Stimulated activated CD4-positive, alpha-beta T cell treated with anti-CD3 and anti-CD28 coated beads, Interleukin-15, amount 100 ng/mL, for 48 hours (primary cell): ENCODE data around the gene OSBPL2.

Source experiments
- DNase-seq, 2 donors: peaks; one replicate each; pipeline ENCODE4 v3.0.0-alpha.2; 2020; ENCODE audit warnings: low read depth in 2 of 2

The OSBPL2 gene

DNA sequence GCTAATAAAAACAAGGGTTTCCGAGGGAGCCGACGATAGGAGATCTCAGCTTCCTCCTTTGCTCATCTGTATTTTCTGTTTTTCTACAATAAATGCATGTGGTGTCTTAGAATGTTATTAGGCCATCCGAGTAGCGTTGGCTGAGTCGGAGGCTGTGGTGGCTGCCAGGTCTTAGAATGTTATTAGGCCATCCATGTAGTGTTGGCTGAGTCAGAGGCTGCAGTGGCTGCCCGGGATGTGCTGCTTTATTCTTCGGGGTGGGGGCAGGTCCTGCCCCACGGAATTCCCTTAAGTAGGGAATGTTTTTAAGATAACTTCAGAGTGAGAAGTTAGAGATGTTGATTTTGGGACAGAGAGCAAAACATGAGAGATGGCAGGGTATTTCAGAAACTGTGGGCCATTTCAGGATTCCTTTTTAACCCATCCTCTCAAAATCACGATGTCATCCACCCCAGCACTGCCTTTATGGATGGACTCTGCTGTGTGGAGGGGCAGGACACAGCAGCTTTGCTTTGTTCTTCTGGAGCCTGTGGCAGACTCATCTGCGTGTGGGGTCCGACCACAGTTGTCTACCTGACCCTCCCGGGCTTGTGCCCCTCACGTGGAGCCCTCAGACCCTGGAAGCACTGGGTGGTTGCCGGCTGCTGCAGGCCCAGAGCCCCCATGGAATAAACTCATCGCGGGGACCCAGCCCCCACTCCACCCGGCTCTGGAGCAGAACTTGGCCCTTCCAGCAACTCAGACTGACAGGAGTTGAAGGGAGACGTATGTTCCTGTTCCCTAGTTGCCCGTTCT is 20.4 kb downstream of the OSBPL2 start:
- no peak for DNase-seq

GRCh38 chr20:62259294-62259565 is 20.9 kb downstream of the OSBPL2 start:
- DNase-seq, result no peak

GRCh38 chr20:62262064-62262463 is 23.7 kb downstream of the OSBPL2 start:
- no peak for DNase-seq

GRCh38 chr20:62263396-62263795 is 25.1 kb downstream of the OSBPL2 start:
- DNase-seq, result no peak

DNA sequence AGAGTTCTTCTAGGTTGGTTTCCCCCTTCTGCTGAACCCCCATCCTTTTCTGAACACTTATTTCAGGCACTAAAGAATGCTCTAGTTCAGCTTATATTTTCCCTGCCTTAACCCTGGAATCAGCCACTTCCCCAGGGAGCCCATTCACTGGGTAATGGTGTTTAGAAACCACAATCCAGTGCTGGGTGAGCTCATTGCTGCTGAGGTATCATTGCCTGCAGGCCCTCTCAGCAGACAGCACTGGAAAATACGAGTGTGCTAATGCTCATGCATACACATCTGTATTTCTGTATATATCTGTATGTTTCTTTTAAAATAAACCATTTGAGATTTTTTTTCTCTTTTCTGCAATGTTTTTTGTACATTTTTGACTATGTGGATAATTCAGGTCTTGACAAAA is 27.0 kb downstream of the OSBPL2 start:
- DNase-seq, result no peak

DNA sequence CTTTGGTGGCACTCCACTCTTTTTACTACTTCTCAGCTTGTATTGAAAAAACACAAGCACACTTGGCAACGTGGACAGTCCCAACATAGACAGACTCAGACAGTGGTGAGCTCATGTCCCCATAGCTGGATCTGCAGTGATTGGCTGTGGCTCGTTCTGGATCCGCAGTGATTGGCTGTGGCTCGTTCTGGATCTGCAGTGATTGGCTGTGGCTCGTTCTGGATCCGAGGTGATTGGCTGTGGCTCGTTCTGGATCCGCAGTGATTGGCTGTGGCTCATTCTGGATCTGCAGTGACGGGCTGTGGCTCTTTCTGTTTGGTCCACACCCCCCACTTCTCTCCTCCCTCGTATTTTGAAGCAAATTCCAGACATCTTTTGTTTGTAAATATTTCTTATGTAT is 28.0 kb downstream of the OSBPL2 start:
- no peak for DNase-seq

DNA sequence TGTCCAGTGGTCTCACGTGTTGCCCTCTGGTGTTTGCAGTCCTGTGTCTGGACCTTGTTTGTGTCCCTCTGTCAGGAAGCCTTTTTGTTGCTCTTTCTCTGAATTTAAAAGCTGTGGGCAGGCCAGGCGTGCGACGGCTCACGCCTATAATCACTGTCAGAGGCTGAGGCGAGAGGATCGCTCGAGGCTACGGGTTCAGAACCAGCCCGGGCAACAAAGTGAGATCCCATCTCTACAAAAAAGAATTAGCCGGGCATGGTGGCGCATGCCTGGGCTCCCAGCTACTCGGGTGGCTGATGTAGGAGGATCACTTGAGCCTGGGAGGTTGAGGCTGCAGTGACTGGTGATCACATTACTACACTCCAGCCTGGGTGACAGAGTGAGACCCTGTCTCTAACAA is 28.5 kb downstream of the OSBPL2 start:
- no peak for DNase-seq

- DNase-seq, result no peak
Observed at GRCh38 chr20:62267543-62267942, 29.2 kb downstream of the OSBPL2 start.

DNA sequence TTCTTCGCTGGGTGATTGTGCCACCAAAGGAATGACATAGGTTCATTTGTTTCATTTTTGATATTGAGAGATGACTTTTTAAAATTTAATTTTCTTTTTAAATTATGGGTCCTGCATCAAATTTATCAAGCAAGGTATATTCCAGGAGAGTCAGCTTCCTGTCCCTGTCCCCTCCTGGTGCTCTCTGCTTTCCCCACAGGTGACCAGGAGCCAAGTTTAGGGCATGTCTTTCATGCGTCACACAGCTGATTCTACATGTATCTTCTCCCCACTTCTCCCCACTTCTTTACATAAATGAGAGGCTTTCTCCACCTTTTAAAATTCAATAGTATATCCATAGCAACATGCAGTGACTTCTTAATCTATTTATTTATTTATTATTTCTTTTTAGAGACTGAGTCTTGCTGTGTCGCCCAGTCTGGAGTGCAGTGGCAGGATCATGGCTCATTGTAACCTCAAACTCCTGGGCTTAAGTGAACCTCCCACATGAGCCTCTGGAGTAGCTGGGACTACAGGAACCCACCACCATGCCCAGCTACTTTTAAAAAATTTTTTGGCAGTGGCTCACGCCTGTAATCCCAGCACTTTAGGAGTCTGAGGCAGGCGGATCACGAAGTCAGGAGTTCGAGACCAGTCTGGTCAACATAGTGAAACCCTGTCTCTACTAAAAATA is 30.0 kb downstream of the OSBPL2 start:
- DNase-seq, result no peak

GRCh38 chr20:62269378-62269777 is 31.1 kb downstream of the OSBPL2 start:
- DNase-seq, result no peak

DNA sequence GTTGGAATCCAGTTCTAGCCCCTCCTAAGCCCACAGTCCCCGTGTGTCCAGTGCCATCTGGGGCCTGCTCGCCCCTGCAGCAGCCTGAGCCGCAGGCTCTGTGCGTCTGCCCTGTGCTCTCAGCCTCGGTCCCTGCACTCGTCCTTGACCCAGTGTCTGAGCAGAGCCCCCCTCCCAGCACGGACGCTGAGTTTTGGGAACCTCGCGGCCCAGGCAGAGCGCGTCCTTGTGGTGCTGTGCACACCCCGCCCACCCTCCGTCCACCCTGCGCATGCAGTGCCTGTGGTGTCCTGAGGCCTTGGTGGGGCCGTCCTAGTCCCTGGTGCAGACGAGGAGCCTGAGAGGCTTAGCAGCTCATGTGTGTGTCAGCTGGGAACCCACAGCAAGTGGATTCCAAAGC is 31.6 kb downstream of the OSBPL2 start:
- DNase-seq, result no peak

- DNase-seq, result no peak
Observed at GRCh38 chr20:62272200-62272599, 33.9 kb downstream of the OSBPL2 start.

- no peak for DNase-seq
Observed at GRCh38 chr20:62273416-62273815, 35.1 kb downstream of the OSBPL2 start.

DNA sequence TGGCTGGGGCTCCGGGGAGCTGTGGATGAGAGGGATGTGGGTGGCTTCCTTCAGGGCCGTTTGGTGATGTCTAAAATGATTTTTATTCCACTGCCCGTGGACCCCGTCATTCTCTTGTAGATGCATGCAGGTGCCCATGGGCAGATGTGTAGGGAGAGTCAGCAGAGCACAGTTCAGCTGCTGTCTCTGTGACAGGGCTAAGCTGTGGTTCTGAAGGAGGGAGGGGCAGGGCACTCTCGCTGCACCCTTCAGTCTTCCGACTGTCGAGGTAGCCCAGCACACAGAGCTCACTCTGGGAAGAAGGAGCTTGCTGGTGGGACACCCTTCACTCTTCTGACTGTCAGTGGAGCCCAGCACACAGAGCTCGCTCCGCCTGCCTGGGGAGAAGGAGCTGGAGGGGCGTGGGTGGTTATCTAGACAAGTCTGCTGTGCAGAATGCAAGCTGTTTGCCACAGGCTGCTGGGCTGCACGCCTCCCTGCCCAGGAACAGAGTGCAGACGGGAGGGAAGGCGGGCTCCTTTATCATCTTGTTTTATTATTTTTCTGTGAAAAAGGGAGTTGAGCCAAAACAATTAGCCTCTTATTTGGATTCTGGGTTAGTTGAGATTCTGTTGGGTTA is 36.1 kb downstream of the OSBPL2 start:
- DNase-seq, result no peak

DNA sequence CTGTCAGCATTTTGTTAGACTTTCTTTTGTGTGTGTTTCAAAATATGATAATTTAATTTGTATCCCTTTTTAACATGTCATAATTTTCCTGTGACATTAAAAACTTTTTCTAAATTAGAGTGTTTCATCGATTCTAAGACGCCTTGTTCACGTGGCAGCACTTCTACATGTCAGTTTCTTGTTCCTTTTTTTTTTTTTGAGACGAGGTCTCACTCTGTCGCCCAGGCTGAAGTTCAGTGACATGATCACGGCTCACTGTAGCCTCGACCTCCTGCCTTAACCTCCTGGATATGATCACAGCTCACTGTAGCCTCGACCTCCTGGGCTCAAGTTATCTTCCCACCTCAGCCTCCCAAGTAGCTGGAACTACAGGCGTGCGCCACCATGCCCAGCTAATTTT is 36.9 kb downstream of the OSBPL2 start:
- DNase-seq, result no peak

DNA sequence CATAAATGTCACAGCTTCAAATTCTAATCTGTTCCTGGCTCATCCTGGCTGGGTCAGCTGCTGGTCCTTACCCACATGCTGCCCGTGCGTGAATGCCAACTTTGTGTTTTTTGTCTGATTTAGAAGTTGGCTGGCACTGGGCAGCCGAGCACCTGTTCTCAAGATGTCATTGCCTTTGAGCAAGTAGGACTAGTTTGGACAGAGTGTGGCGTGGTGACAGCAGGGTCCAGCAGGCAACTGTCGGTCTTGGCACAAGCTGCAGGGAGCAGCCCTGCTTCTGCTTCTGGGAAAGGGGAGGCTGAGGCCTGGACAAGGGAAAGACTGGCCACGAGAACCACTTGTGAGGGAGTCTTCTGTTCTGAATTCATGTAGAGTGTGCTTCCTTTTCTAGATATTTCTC is 38.1 kb downstream of the OSBPL2 start:
- DNase-seq, result no peak

- no peak for DNase-seq
Observed at GRCh38 chr20:62277253-62277652, 38.9 kb downstream of the OSBPL2 start.

DNA sequence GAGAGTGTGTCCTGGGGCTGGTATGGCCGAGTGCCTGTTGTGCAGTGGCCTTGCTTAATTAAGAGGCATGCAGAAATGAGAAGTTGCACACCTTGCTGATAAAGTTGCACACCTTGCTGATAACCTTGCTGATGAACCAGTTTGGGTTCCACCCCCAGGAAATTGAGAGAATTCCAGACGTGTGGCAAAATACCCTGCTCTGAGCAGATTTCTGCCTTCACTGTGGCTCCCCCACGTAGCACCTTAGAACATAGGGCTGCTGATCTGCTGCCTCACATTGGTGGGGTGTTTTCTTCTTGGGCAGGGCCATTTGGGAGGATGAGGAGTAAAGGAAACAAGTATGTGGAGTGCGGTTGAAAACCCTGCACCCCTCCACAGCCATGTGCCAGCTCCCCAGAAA is 42.0 kb downstream of the OSBPL2 start:
- DNase-seq, result no peak

DNA sequence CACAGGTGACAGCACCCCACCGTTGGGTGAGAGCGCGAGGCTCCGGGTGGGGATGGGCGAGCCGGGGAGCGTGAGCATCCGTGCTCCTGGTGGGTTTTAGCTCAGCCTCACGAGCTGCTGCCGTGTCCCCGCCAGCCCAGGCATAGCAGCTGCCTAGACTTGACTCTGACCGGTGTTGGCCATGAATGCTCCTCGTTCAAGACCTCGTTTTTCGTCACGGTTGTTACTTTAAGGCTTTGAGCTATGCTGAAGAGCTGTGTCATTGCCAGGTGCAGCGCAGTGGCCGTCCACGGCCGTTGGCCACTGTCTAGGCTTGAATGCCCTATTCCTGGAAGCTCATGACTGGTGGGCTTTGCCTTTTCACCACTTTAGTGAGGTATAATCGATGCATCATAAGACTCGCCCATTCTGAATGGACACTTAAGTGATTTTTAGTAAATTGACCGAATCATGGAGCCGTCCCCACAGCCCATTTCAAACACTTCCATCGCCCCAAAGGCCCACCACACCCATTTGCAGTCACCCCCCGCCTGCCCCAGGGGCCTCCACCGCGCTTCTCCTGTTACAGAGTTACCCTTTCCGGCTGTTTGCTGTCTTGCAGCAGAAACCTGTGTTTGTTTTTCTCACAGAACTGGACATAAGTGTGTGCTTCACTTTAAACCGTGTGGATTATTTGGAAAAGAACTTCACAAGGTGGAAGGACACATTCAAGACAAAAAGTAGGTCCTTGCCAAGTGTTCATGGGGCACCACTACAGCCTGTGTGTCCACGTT is 43.0 kb downstream of the OSBPL2 start:
- DNase-seq, result no peak

- no peak for DNase-seq
Observed at GRCh38 chr20:62282103-62282502, 43.8 kb downstream of the OSBPL2 start.

DNA sequence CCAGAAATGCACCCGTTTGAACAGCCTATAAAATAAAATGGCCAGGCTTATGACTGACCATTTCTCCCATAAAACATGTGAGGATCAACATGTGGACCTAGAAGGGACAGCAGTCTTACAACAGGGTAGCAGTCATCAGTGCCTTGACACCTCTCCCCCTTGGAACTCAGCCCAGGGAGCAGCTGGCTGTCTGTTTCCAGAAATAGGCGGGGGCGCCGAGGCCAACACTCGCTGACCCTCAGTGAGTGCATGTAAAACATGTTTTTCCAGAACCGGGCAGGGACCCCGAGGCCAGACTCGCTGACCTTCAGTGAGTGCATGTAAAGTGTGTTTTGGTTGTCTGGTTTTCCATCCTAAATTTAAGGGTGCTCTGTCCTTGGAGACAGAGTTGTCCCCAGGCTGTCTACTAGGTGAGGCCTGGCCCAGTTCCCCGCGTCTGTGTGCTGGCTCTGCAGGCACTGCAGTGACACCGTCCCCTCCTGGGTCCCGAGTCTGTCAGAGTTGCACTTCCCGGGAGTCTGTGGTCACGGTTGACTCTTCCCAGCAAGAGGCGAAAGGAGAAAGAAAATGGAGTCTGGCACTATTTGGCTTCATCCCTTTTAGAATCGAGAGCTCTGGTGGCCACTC is 44.7 kb downstream of the OSBPL2 start:
- DNase-seq, result no peak

GRCh38 chr20:62284448-62284847 is 46.1 kb downstream of the OSBPL2 start:
- no peak for DNase-seq
